Body of pancreas (tissue), 4 donors: ENCODE data around the gene ATG7.

Experiments
- CTCF ChIP-seq, 7 experiments: fragments of 450-650 bp in 4 of 7; fragments of 200-600 bp in 3 of 7; sonication (generic) in 3 of 7; IDR thresholded peaks; one replicate each; pipeline ENCODE4 v1.5.1; 2016 to 2019; ENCODE audit warnings: antibody characterized with exemption in 7 of 7
- POLR2A ChIP-seq, 3 donors: fragments of 450-650 bp; IDR thresholded peaks; one replicate each; pipeline ENCODE4 v1.6.1; 2016; ENCODE audit warnings: antibody characterized with exemption in 3 of 3, mild to moderate bottlenecking in 2 of 3

DNA sequence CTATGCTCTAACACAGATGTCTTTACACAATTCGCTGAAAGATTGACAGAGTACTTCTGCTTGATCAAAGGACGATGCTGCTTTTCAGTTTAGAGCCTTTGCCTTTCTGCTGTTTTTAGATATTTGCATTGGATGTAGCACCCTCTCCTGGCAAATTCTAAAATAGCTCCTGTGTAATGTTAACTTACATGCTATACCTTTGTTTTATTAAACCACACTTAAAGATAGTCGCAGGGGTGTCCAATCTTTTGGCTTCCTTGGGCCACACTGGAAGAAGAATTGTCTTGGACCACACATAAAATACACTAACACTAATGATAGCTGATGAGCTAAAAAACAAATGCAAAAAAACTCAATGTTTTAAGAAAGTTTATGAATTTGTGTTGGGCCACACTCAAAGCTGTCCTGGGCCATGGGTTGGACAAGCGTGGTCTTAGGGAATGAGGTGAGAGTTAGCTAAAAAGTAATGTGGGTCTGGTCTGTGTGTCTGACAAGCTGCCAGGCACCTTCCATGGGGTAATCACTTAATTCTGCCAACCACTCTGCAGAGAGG lies 62.9 kb downstream of the ATG7 start:
- TF ChIP-seq CTCF (IDR thresholded peaks at IDR 0.05) = peak in 6 of 7 experiments; percentile 32 to 55 (median 44)
- no peak for TF ChIP-seq POLR2A (IDR thresholded peaks at IDR 0.05)
